GM23338 (cell line): ENCODE data around the gene ACOD1. TPM values are rescaled to one million over a fixed set of nuclear protein-coding genes. Genes with fewer than 3 reads are reported as not detected.
A peak's percentile ranks its signal among the peaks of the same experiment; 100 is the strongest.

Source experiments
- ATAC-seq: fragments of 200-7000 bp; cut with Tn5 transposase; 3 replicates; pipeline ENCODE4 v1.9.1; 2020
- DNase-seq: peaks from one replicate; pipeline ENCODE4 v3.0.0-alpha.2; 2015; ENCODE audit warnings: low spot score
- H2AFZ ChIP-seq: fragments of 200-600 bp; sonication (generic); 2 replicates; pipeline ENCODE4 v1.8.0; 2016; ENCODE audit warnings: antibody characterized with exemption, mild to moderate bottlenecking, moderate library complexity
- H3F3A ChIP-seq: fragments of 200-600 bp; sonication (generic); replicated peaks from 2 replicates; pipeline ENCODE4 v1.8.0; 2017; ENCODE audit warnings: antibody characterized with exemption, mixed run types, low read depth
- H3K27ac ChIP-seq: fragments of 200-600 bp; sonication (generic); 2 replicates; pipeline ENCODE4 v1.6.1; 2016; ENCODE audit warnings: low read depth
- H3K27me3 ChIP-seq: fragments of 200-600 bp; sonication (generic); 2 replicates; pipeline ENCODE4 v1.8.0; 2016; ENCODE audit warnings: mild to moderate bottlenecking, mixed run types, moderate library complexity; ENCODE audit not compliant: insufficient read depth
- H3K36me3 ChIP-seq: fragments of 200-600 bp; sonication (generic); 2 replicates; pipeline ENCODE4 v1.8.0; 2016; ENCODE audit warnings: mild to moderate bottlenecking; ENCODE audit not compliant: insufficient read depth
- H3K4me1 ChIP-seq: fragments of 200-600 bp; sonication (generic); 2 replicates; pipeline ENCODE4 v1.8.0; 2016; ENCODE audit warnings: mild to moderate bottlenecking, moderate library complexity; ENCODE audit not compliant: insufficient read depth
- H3K4me2 ChIP-seq: fragments of 200-600 bp; sonication (generic); 2 replicates; pipeline ENCODE4 v1.7.1; 2017; ENCODE audit warnings: mixed run types
- H3K4me3 ChIP-seq: fragments of 200-600 bp; sonication (generic); 2 replicates; pipeline ENCODE4 v1.6.1; 2016; ENCODE audit warnings: mixed run types
- H3K79me2 ChIP-seq: fragments of 200-600 bp; sonication (generic); replicated peaks from 2 replicates; pipeline ENCODE4 v1.8.0; 2017; ENCODE audit warnings: mild to moderate bottlenecking; ENCODE audit not compliant: insufficient read depth
- H3K9me2 ChIP-seq: fragments of 200-600 bp; sonication (generic); 2 replicates; pipeline ENCODE4 v1.8.0; 2017; ENCODE audit not compliant: insufficient read depth
- H4K20me1 ChIP-seq: fragments of 200-600 bp; sonication (generic); replicated peaks from 2 replicates; pipeline ENCODE4 v1.8.0; 2017; ENCODE audit warnings: mild to moderate bottlenecking; ENCODE audit not compliant: insufficient read depth
- H3K27ac Mint-ChIP-seq: 2 replicates; pipeline ENCODE4 v1.8.0; 2020; ENCODE audit warnings: inconsistent platforms, mild to moderate bottlenecking, moderate library complexity, mixed read lengths
- H3K27me3 Mint-ChIP-seq: 3 replicates; pipeline ENCODE4 v1.8.0; 2022; ENCODE audit warnings: low read depth, mild to moderate bottlenecking, moderate library complexity, mixed read lengths, inconsistent platforms; ENCODE audit not compliant: insufficient read depth, poor library complexity
- H3K36me3 Mint-ChIP-seq: 3 replicates; pipeline ENCODE4 v1.8.0; 2021; ENCODE audit warnings: low read depth, mild to moderate bottlenecking, inconsistent platforms, moderate library complexity, mixed read lengths
- H3K4me1 Mint-ChIP-seq: 3 replicates; pipeline ENCODE4 v1.8.0; 2020; ENCODE audit warnings: mild to moderate bottlenecking, inconsistent platforms, mixed read lengths
- H3K4me3 Mint-ChIP-seq: 3 replicates; pipeline ENCODE4 v1.8.0; 2021; ENCODE audit warnings: moderate library complexity, mild to moderate bottlenecking, inconsistent platforms, mixed read lengths
- H3K9me3 Mint-ChIP-seq: 3 replicates; pipeline ENCODE4 v1.8.0; 2020; ENCODE audit warnings: moderate library complexity, mild to moderate bottlenecking, inconsistent platforms, mixed read lengths
- CREB1 ChIP-seq: fragments of 250-450 bp; sonication (Bioruptor Pico); IDR thresholded peaks from 2 replicates; pipeline ENCODE4 v1.5.0; 2020; ENCODE audit warnings: low read depth, mild to moderate bottlenecking, moderate library complexity
- CTCF ChIP-seq, 2 experiments: fragments of 200-600 bp in 1 of 2; sonication (generic) in 1 of 2; conservative IDR thresholded peaks; 2 replicates each; pipeline versions ENCODE4 v1.5.1 to v1.6.1; 2016 to 2017; ENCODE audit warnings: antibody characterized with exemption in 2 of 2, low read depth in 2 of 2, mild to moderate bottlenecking in 2 of 2, moderate library complexity in 1 of 2
- EZH2 ChIP-seq: fragments of 200-600 bp; sonication (generic); IDR thresholded peaks from one replicate; pipeline ENCODE4 v1.8.0; 2017; ENCODE audit warnings: antibody characterized with exemption, mild to moderate bottlenecking, low read depth; ENCODE audit not compliant: unreplicated experiment
- JUNB ChIP-seq: IDR thresholded peaks from one replicate; pipeline ENCODE4 v1.6.1; 2016; ENCODE audit warnings: antibody characterized with exemption; ENCODE audit not compliant: unreplicated experiment
- POLR2AphosphoS5 ChIP-seq: IDR thresholded peaks from 2 replicates; pipeline ENCODE4 v1.6.1; 2016; ENCODE audit warnings: antibody characterized with exemption, low read depth
- polyA plus RNA-seq: library from polyadenylated mRNA; unstranded; fragments of >200 nt; fragmentation: Nextera tagmentation; extraction: Ambion mirVana; gene quantifications from 2 replicates; pipeline ENCODE4 v1.2.1, GENCODE V29; 2016
- total RNA-seq: library from RNA; depleted of rRNA; stranded (reverse); fragments of >200 nt; shearing (Covaris generic); gene quantifications from 2 replicates; pipeline ENCODE4 v1.2.3, GENCODE V29; 2014
- TF ChIP-seq, protein P1 (sequence below): IDR thresholded peaks from one replicate; pipeline ENCODE4 v1.6.1; 2018; ENCODE audit warnings: antibody characterized with exemption; ENCODE audit not compliant: unreplicated experiment

The ACOD1 gene
- total and polyA plus RNA-seq, 2 experiments from 2014 or later = not detected

DNA sequence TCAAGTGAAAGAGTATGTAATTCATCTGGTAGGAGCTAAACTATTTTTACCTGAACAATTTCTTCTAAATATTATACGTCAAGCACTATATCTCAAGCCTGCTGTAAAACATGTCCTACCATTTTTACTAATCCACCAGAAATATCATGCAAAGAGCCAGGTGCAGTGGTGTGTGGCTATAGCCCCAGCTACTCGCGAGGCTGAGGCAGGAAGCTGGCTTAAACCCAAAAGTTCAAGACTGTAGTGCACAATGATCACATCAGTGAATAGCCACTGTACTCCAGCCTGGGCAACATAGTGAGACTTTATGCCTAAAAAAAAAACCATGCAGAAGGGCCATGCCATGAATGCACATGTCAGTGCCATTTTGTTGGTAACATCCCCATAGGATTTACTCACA is 22.9 kb downstream of the ACOD1 start:
- Histone ChIP-seq H3K27me3 (no peaks in the 10 kb centered on the region), H4K20me1 (no peaks in the 10 kb centered on the region), H3K79me2 (no peaks in the 10 kb centered on the region), H3K4me1 (no peaks in the 10 kb centered on the region), H3K27ac (no peak overlapping the region), H3K4me3 (no peak overlapping the region), H3K9me2 (peaks cover 6% of the 10 kb centered on the region; the same call in 1 of the 2 replicates), H3F3A (no peaks in the 10 kb centered on the region), H3K36me3 (no peaks in the 10 kb centered on the region), H2AFZ (no peak overlapping the region), H3K4me2 (no peak overlapping the region)
- no peak overlapping the region for H3K27ac Mint-ChIP-seq
- H3K9me3 Mint-ChIP-seq = no peaks in the 10 kb centered on the region
- peaks cover 12% of the 10 kb centered on the region; the same call in 1 of the 3 replicates for H3K4me1 Mint-ChIP-seq
- peaks cover 2% of the 10 kb centered on the region for H3K27me3 Mint-ChIP-seq
- DNase-seq (no peak), ATAC-seq (no peak)
- no peak overlapping the region for H3K4me3 Mint-ChIP-seq
- H3K36me3 Mint-ChIP-seq = no peaks in the 10 kb centered on the region
- TF ChIP-seq EZH2 (no peak), JUNB (no peak)
- TF ChIP-seq, protein P1, sequence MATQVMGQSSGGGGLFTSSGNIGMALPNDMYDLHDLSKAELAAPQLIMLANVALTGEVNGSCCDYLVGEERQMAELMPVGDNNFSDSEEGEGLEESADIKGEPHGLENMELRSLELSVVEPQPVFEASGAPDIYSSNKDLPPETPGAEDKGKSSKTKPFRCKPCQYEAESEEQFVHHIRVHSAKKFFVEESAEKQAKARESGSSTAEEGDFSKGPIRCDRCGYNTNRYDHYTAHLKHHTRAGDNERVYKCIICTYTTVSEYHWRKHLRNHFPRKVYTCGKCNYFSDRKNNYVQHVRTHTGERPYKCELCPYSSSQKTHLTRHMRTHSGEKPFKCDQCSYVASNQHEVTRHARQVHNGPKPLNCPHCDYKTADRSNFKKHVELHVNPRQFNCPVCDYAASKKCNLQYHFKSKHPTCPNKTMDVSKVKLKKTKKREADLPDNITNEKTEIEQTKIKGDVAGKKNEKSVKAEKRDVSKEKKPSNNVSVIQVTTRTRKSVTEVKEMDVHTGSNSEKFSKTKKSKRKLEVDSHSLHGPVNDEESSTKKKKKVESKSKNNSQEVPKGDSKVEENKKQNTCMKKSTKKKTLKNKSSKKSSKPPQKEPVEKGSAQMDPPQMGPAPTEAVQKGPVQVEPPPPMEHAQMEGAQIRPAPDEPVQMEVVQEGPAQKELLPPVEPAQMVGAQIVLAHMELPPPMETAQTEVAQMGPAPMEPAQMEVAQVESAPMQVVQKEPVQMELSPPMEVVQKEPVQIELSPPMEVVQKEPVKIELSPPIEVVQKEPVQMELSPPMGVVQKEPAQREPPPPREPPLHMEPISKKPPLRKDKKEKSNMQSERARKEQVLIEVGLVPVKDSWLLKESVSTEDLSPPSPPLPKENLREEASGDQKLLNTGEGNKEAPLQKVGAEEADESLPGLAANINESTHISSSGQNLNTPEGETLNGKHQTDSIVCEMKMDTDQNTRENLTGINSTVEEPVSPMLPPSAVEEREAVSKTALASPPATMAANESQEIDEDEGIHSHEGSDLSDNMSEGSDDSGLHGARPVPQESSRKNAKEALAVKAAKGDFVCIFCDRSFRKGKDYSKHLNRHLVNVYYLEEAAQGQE = no peak

DNA sequence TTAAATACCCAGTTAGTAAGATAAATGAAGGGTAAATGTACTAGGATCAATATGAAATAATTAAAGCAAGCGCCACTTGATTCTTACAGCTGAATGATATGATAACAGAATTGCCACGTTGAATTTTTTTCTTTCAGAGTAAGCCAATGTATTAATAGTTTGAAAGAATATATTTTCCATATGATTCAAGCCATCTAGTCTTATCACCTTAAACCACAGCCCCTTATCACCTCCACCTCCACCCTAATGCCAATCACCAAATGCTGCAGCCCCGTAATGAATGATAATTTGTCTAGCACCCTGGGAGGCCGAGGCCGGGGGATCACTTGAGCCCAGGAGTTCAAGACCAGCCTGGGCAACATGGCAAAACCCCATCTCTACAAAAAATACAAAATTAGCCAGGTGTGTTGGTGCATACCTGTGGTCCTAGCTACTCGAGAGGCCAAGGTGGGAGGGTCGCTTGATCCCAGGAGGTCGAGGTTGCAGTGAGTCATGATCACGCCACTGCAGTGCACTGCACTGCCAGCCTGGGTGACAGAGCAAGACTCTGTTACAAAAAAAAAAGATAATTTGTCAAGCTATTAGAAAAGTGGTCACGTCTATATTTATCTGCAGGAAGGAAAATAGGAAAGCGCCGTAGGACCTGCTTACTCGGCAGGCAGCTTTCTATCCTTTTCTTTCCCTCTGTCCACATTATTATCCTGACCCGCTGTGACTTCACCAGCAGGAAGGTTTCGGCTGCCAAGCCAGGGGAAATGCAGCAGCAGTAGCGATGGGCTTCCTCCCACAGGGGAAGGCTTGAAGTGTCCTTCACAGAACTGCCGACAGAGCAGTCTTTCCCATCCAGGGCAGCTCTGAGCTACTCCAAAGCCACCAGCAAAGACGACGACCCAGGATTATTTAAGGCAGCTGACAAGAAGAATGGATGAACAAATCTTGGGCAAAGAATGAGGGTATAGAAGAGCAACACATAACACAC is 23.8 kb downstream of the ACOD1 start:
- Mint-ChIP-seq H3K9me3 (no peaks in the 10 kb centered on the region), H3K4me1 (peaks cover 12% of the 10 kb centered on the region; the same call in 1 of the 3 replicates), H3K4me3 (no peak overlapping the region), H3K27ac (no peak overlapping the region), H3K36me3 (no peaks in the 10 kb centered on the region), H3K27me3 (peaks cover 2% of the 10 kb centered on the region)
- Histone ChIP-seq H3F3A (no peaks in the 10 kb centered on the region), H3K4me2 (no peak overlapping the region), H3K27me3 (no peaks in the 10 kb centered on the region), H3K27ac (no peak overlapping the region), H2AFZ (peak overlapping the region; percentile 8; the same call in 1 of the 2 replicates), H4K20me1 (no peaks in the 10 kb centered on the region), H3K9me2 (peaks cover 6% of the 10 kb centered on the region; the same call in 1 of the 2 replicates), H3K36me3 (no peaks in the 10 kb centered on the region), H3K79me2 (no peaks in the 10 kb centered on the region), H3K4me1 (no peaks in the 10 kb centered on the region), H3K4me3 (no peak overlapping the region)
- DNase-seq (no peak), ATAC-seq (peak; percentile 49)
- TF ChIP-seq EZH2 (no peak), CREB1 (CRISPR knock-in tag) (no peak), POLR2AphosphoS5 (no peak), CTCF (conservative IDR thresholded peaks at IDR 0.05; ENCODE audit: low read depth in 2 of 2) (no peak)
